ENCODE results near the gene CHIC2. TPM values are rescaled to one million over a fixed set of nuclear protein-coding genes. Genes with fewer than 3 reads are reported as not detected.

The CHIC2 gene
- total RNA-seq, 1 experiment from 2014 or later, result 16.5 TPM

GRCh38 chr4:53981567-53981966 is 82.8 kb downstream of the CHIC2 start:
- CTCF ChIA-PET, result no interaction called here
- Mint-ChIP-seq H3K36me3 (ENCODE audit: insufficient read depth, unreplicated experiment) (no peaks in the 10 kb centered on the region), H3K27me3 (ENCODE audit: unreplicated experiment) (no peaks in the 10 kb centered on the region), H3K27ac (ENCODE audit: unreplicated experiment) (no peak overlapping the region), H3K4me1 (ENCODE audit: low read depth, unreplicated experiment) (no peaks in the 10 kb centered on the region), H3K4me3 (ENCODE audit: low read depth, unreplicated experiment) (no peak overlapping the region), H3K9me3 (ENCODE audit: low read depth, unreplicated experiment) (no peaks in the 10 kb centered on the region)
- intact Hi-C loops (cut with micrococcal nuclease; ENCODE audit: unreplicated experiment), result no loop called here
- no TSS peak for BruUV-seq (replicated peaks)
- no peak for DNase-seq
- TF ChIP-seq CTCF (IDR thresholded peaks at IDR 0.05; ENCODE audit: unreplicated experiment), result no peak

DNA sequence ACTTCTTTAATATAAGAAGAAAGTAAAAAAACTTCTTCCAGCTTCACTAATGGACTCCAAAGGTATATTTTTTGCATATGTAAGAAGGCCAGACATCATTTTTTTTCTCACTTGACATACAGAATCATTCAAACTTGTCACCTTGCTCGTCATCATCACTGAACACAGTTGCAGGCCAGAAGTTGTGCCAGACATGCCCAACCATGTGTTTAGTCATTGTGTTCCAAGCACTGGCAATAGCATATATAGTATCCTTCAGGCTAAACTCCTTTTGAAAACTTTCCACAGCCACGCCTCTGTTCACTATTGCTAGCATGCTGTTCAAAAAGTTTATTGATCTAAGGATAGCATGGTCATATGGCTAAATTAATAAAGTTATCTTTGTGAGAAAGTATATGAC is 83.3 kb downstream of the CHIC2 start:
- intact Hi-C loops (cut with micrococcal nuclease; ENCODE audit: unreplicated experiment), result no loop called here
- no TSS peak for BruUV-seq (replicated peaks)
- Mint-ChIP-seq H3K4me3 (ENCODE audit: low read depth, unreplicated experiment) (no peak overlapping the region), H3K4me1 (ENCODE audit: low read depth, unreplicated experiment) (no peaks in the 10 kb centered on the region), H3K27ac (ENCODE audit: unreplicated experiment) (no peak overlapping the region), H3K27me3 (ENCODE audit: unreplicated experiment) (no peaks in the 10 kb centered on the region), H3K9me3 (ENCODE audit: low read depth, unreplicated experiment) (no peaks in the 10 kb centered on the region), H3K36me3 (ENCODE audit: insufficient read depth, unreplicated experiment) (no peaks in the 10 kb centered on the region)
- no peak for TF ChIP-seq CTCF (IDR thresholded peaks at IDR 0.05; ENCODE audit: unreplicated experiment)
- DNase-seq, result no peak
- CTCF ChIA-PET, result no interaction called here

DNA sequence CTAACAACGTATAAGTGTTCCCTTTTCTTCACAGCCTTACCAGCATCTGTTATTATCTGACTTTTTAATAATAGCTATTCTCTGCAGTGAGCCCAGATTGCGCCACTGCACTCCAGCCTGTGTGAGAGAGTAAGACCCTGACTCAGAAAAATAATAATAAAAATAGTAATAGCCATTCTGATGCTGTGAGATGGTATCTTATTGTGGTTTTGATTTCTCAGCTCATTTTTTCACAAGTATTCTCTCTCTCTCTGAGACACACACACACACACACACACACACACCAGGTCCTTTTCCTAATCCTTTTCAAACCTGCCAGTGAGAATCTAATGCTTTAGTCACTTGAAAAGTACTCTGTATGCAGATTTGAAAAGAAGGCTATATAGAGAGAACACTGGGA is 89.8 kb downstream of the CHIC2 start:
- H3K27me3 Mint-ChIP-seq (ENCODE audit: unreplicated experiment), result no peaks in the 10 kb centered on the region
- H3K4me3 Mint-ChIP-seq (ENCODE audit: low read depth, unreplicated experiment), result no peak overlapping the region
- CTCF ChIA-PET, result interaction anchor here (0.6 kb wide), 1 partner anchor 64 kb away, joined by 3 read pairs; no protein-coding TSS in a partner anchor
- DNase-seq, result no peak
- no peaks in the 10 kb centered on the region for H3K9me3 Mint-ChIP-seq (ENCODE audit: low read depth, unreplicated experiment)
- intact Hi-C loops (cut with micrococcal nuclease; ENCODE audit: unreplicated experiment), result no loop called here
- no peaks in the 10 kb centered on the region for H3K4me1 Mint-ChIP-seq (ENCODE audit: low read depth, unreplicated experiment)
- TF ChIP-seq CTCF (IDR thresholded peaks at IDR 0.05; ENCODE audit: unreplicated experiment), result no peak
- H3K27ac Mint-ChIP-seq (ENCODE audit: unreplicated experiment), result no peak overlapping the region
- no TSS peak for BruUV-seq (replicated peaks)
- no peaks in the 10 kb centered on the region for H3K36me3 Mint-ChIP-seq (ENCODE audit: insufficient read depth, unreplicated experiment)

- Mint-ChIP-seq H3K27me3 (ENCODE audit: unreplicated experiment) (no peaks in the 10 kb centered on the region), H3K9me3 (ENCODE audit: low read depth, unreplicated experiment) (no peaks in the 10 kb centered on the region), H3K4me3 (ENCODE audit: low read depth, unreplicated experiment) (no peak overlapping the region), H3K27ac (ENCODE audit: unreplicated experiment) (no peak overlapping the region), H3K36me3 (ENCODE audit: insufficient read depth, unreplicated experiment) (no peaks in the 10 kb centered on the region), H3K4me1 (ENCODE audit: low read depth, unreplicated experiment) (peaks cover 9% of the 10 kb centered on the region)
- BruUV-seq (replicated peaks), result no TSS peak
- intact Hi-C loops (cut with micrococcal nuclease; ENCODE audit: unreplicated experiment), result no loop called here
- no peak for DNase-seq
- CTCF ChIA-PET, result no interaction called here
- no peak for TF ChIP-seq CTCF (IDR thresholded peaks at IDR 0.05; ENCODE audit: unreplicated experiment)
Measured at GRCh38 chr4:53967986-53968385, 96.4 kb downstream of the CHIC2 start.
